H1 (cell line): ENCODE results near the gene FMN2. TPM values are rescaled to one million over a fixed set of nuclear protein-coding genes. Genes with fewer than 3 reads are reported as not detected.

Experiments
- CTCF ChIA-PET: fragments of 300-600 bp; sonication (Branson Sonifier 250); formaldehyde crosslinking; loops from one replicate; lab custom pipeline; 2021; ENCODE audit not compliant: partially characterized antibody; lab: Charles Lee
- POLR2A ChIA-PET: fragments of 300-600 bp; sonication (Branson Sonifier 250); formaldehyde crosslinking; loops from one replicate; lab custom pipeline; 2021; ENCODE audit warnings: inconsistent platforms; ENCODE audit not compliant: partially characterized antibody; lab: Charles Lee
- DNase-seq, 2 experiments: peaks; one replicate each; pipeline versions ENCODE4 v3.0.0 to v3.0.0-alpha.2; 2010 to 2022; ENCODE audit warnings: low spot score in 2 of 2, low read depth in 1 of 2, mixed read lengths in 1 of 2
- FAIRE-seq: peaks from 2 replicates; lab custom pipeline; 2011; peaks lifted over from hg19 to GRCh38; lab: Jason Lieb, UNC
- H2AFZ ChIP-seq: 2 replicates; pipeline ENCODE4 v1.8.1; 2012; ENCODE audit warnings: low read length, inconsistent platforms
- H2AK5ac ChIP-seq: 2 replicates; pipeline ENCODE4 v1.6.1; 2013; ENCODE audit warnings: low read depth, low read length
- H2BK120ac ChIP-seq: replicated peaks from 2 replicates; pipeline ENCODE3; 2013; ENCODE audit warnings: low read depth, low read length, inconsistent platforms
- H2BK12ac ChIP-seq: 2 replicates; pipeline ENCODE4 v1.6.1; 2013; ENCODE audit warnings: low read depth, low read length
- H2BK15ac ChIP-seq: 2 replicates; pipeline ENCODE4 v1.6.1; 2013; ENCODE audit warnings: low read length
- H2BK20ac ChIP-seq: 2 replicates; pipeline ENCODE4 v1.6.1; 2013; ENCODE audit warnings: low read length
- H2BK5ac ChIP-seq: 2 replicates; pipeline ENCODE4 v1.6.1; 2013; ENCODE audit warnings: low read depth, low read length
- H3K14ac ChIP-seq: 2 replicates; pipeline ENCODE4 v1.6.1; 2013; ENCODE audit warnings: inconsistent platforms; ENCODE audit not compliant: insufficient read length
- H3K18ac ChIP-seq: 2 replicates; pipeline ENCODE4 v1.6.1; 2013; ENCODE audit warnings: low read length; ENCODE audit errors: extremely low read depth
- H3K23ac ChIP-seq: 2 replicates; pipeline ENCODE4 v1.6.1; 2013; ENCODE audit warnings: inconsistent platforms; ENCODE audit not compliant: insufficient read length
- H3K23me2 ChIP-seq: 2 replicates; pipeline ENCODE4 v1.6.1; 2013; ENCODE audit warnings: low read depth, low read length
- H3K27ac ChIP-seq: 2 replicates; pipeline ENCODE4 v1.6.1; 2011; ENCODE audit warnings: low read depth, low read length, inconsistent platforms
- H3K27me3 ChIP-seq, 4 experiments: replicated peaks in 1 of 4; 1 replicate in 1 of 4; 2 replicates in 3 of 4; pipeline versions ENCODE4 v1.6.1 to v1.8.1; 2011 to 2013; ENCODE audit warnings: low read length in 3 of 4, mild to moderate bottlenecking in 3 of 4, inconsistent platforms in 2 of 4, mixed read lengths in 2 of 4, moderate library complexity in 1 of 4; ENCODE audit not compliant: control insufficient read depth in 3 of 4, insufficient read depth in 3 of 4; ENCODE audit errors: extremely low read depth in 1 of 4
- H3K36me3 ChIP-seq, 4 experiments: 2 replicates each; pipeline versions ENCODE4 v1.6.1 to v1.8.1; 2011 to 2013; ENCODE audit warnings: mild to moderate bottlenecking in 4 of 4, low read length in 3 of 4, moderate library complexity in 2 of 4, control low read depth in 1 of 4, inconsistent platforms in 1 of 4; ENCODE audit not compliant: insufficient read depth in 4 of 4, control insufficient read depth in 2 of 4
- H3K4ac ChIP-seq: replicated peaks from 2 replicates; pipeline ENCODE3; 2013; ENCODE audit warnings: low read length, low read depth, mixed read lengths, inconsistent platforms; ENCODE audit not compliant: insufficient read length
- H3K4me1 ChIP-seq, 4 experiments: replicated peaks in 1 of 4; 1 replicate in 1 of 4; 2 replicates in 3 of 4; pipeline versions ENCODE4 v1.6.1 to v1.8.1; 2011 to 2013; ENCODE audit warnings: low read length in 3 of 4, inconsistent platforms in 2 of 4, mixed read lengths in 1 of 4; ENCODE audit not compliant: insufficient read depth in 4 of 4, control insufficient read depth in 3 of 4
- H3K4me2 ChIP-seq, 2 experiments: 2 replicates each; pipeline versions ENCODE4 v1.6.1 to v1.8.1; 2011 to 2013; ENCODE audit warnings: low read depth in 2 of 2, low read length in 2 of 2, control low read depth in 1 of 2, inconsistent platforms in 1 of 2, mild to moderate bottlenecking in 1 of 2; ENCODE audit not compliant: insufficient read depth in 1 of 2
- H3K4me3 ChIP-seq, 4 experiments: fragments of 200-600, 300-600 bp in 1 of 4; sonication (generic), shearing (Covaris generic), sonication (Bioruptor Twin) in 1 of 4; 2 replicates each; pipeline versions ENCODE4 v1.5.1 to v1.8.1; 2011 to 2016; ENCODE audit warnings: low read length in 4 of 4, low read depth in 3 of 4, control low read depth in 2 of 4, inconsistent platforms in 2 of 4, mild to moderate bottlenecking in 2 of 4, mixed read lengths in 1 of 4, moderate library complexity in 1 of 4; ENCODE audit not compliant: insufficient read depth in 2 of 4; ENCODE audit errors: extremely low read depth in 1 of 4
- H3K56ac ChIP-seq: replicated peaks from 2 replicates; pipeline ENCODE3; 2013; ENCODE audit warnings: low read depth, mild to moderate bottlenecking, mixed read lengths, low read length, inconsistent platforms; ENCODE audit not compliant: insufficient read length
- H3K79me1 ChIP-seq: 2 replicates; pipeline ENCODE4 v1.6.1; 2013; ENCODE audit warnings: low read depth, low read length, control low read depth
- H3K79me2 ChIP-seq, 2 experiments: 2 replicates each; pipeline versions ENCODE4 v1.6.1 to v1.8.1; 2012 to 2013; ENCODE audit warnings: low read length in 2 of 2, mild to moderate bottlenecking in 2 of 2, inconsistent platforms in 1 of 2; ENCODE audit not compliant: insufficient read depth in 2 of 2, control insufficient read depth in 1 of 2
- H3K9ac ChIP-seq, 4 experiments: replicated peaks in 1 of 4; 1 replicate in 1 of 4; 2 replicates in 3 of 4; pipeline versions ENCODE4 v1.6.1 to v1.8.1; 2011 to 2013; ENCODE audit warnings: low read depth in 3 of 4, low read length in 3 of 4, control low read depth in 2 of 4, mild to moderate bottlenecking in 2 of 4, moderate library complexity in 2 of 4, inconsistent platforms in 1 of 4; ENCODE audit errors: extremely low read depth in 1 of 4
- H3K9me3 ChIP-seq, 2 experiments: 2 replicates each; pipeline versions ENCODE4 v1.6.1 to v1.8.1; 2012 to 2013; ENCODE audit warnings: mild to moderate bottlenecking in 2 of 2, moderate library complexity in 2 of 2, control low read depth in 1 of 2, inconsistent platforms in 1 of 2, low read depth in 1 of 2, low read length in 1 of 2, mixed read lengths in 1 of 2; ENCODE audit not compliant: insufficient read depth in 2 of 2
- H4K20me1 ChIP-seq, 2 experiments: replicated peaks in 1 of 2; 2 replicates each; pipeline versions ENCODE3 to v1.8.1; 2011 to 2013; ENCODE audit warnings: inconsistent platforms in 2 of 2, low read length in 2 of 2, mild to moderate bottlenecking in 1 of 2; ENCODE audit not compliant: insufficient read depth in 2 of 2, control insufficient read depth in 1 of 2
- H4K5ac ChIP-seq: 2 replicates; pipeline ENCODE4 v1.6.1; 2013; ENCODE audit warnings: low read length, low read depth, mixed read lengths, inconsistent platforms; ENCODE audit not compliant: insufficient read length
- H4K8ac ChIP-seq: 2 replicates; pipeline ENCODE4 v1.8.0; 2013; ENCODE audit warnings: mild to moderate bottlenecking, moderate library complexity, low read length, inconsistent platforms; ENCODE audit not compliant: insufficient read depth; ENCODE audit errors: extremely low read depth
- H4K91ac ChIP-seq: replicated peaks from 2 replicates; pipeline ENCODE3; 2013; ENCODE audit warnings: low read length, mixed read lengths, inconsistent platforms; ENCODE audit not compliant: insufficient read length
- ASH2L ChIP-seq: fragments of 200-600, 300-600 bp; sonication (generic); IDR thresholded peaks from one replicate; pipeline ENCODE4 v1.7.1; 2017; ENCODE audit warnings: low read length
- CBX5 ChIP-seq: fragments of 300-800, 300-1000 bp; sonication (generic); IDR thresholded peaks from 2 replicates; pipeline ENCODE4 v1.7.1; 2016; ENCODE audit warnings: antibody characterized with exemption, low read length, low read depth
- EP300 ChIP-seq, 2 experiments: IDR thresholded peaks; 1 replicate in 1 of 2; 2 replicates in 1 of 2; pipeline ENCODE4 v1.6.1; 2011 to 2012; ENCODE audit warnings: low read depth in 2 of 2, low read length in 2 of 2, mild to moderate bottlenecking in 2 of 2, borderline replicate concordance in 1 of 2, inconsistent platforms in 1 of 2, moderate library complexity in 1 of 2
- HDAC6 ChIP-seq: IDR thresholded peaks from one replicate; pipeline ENCODE4 v1.7.1; 2012; ENCODE audit warnings: low read depth, mild to moderate bottlenecking, inconsistent platforms, low read length, moderate library complexity
- NRF1 ChIP-seq: IDR thresholded peaks from 2 replicates; pipeline ENCODE4 v1.6.1; 2011; ENCODE audit warnings: mild to moderate bottlenecking, low read depth, low read length, improper control_type of control experiment
- RXRA ChIP-seq: IDR thresholded peaks from 2 replicates; pipeline ENCODE4 v1.6.1; 2011; ENCODE audit warnings: low read depth, mild to moderate bottlenecking, low read length, moderate library complexity; ENCODE audit not compliant: insufficient read depth
- SIRT6 ChIP-seq: IDR thresholded peaks from one replicate; pipeline ENCODE4 v1.7.1; 2012; ENCODE audit warnings: low read length, inconsistent platforms
- SP1 ChIP-seq: IDR thresholded peaks from 2 replicates; pipeline ENCODE4 v1.6.1; 2011; ENCODE audit warnings: low read depth, low read length
- SUZ12 ChIP-seq: fragments of 200-600 bp; sonication (generic); IDR thresholded peaks from 2 replicates; pipeline ENCODE4 v1.6.1; 2012; ENCODE audit warnings: mild to moderate bottlenecking, inconsistent platforms, low read length, moderate library complexity, mixed read lengths
- WGBS, 2 experiments: shearing (Covaris generic) in 1 of 2; methylation state at CpG; one replicate each; pipeline versions ENCODE4 v1.1.6 to v1.1.7; 2013 to 2015; ENCODE audit warnings: low lambda C conversion rate in 2 of 2, mixed read lengths in 2 of 2, inconsistent platforms in 1 of 2, low coverage in 1 of 2, missing lambda C conversion rate in 1 of 2; ENCODE audit not compliant: insufficient replicate concordance in 2 of 2, insufficient coverage in 1 of 2, insufficient read length in 1 of 2; ENCODE audit errors: extremely low coverage in 1 of 2, missing lambda C conversion rate in 1 of 2; 5-methylcytosine and 5-hydroxymethylcytosine counted together
- polyA plus RNA-seq, 7 experiments: library from polyadenylated mRNA; depleted of rRNA in 3 of 7; stranded (reverse) in 5 of 7; unstranded in 2 of 7; fragments of >200 nt in 5 of 7; fragments of 200-250 nt in 2 of 7; gene quantifications; 1 replicate in 5 of 7; 2 replicates in 1 of 7; 4 replicates in 1 of 7; pipeline versions ENCODE4 v1.2.1 to v1.2.3, GENCODE V29; 2011 to 2013; ENCODE audit warnings: missing spikeins in 2 of 7, mixed read lengths in 2 of 7
- total RNA-seq: library from RNA; stranded (reverse); fragmentation: NEBNext Ultra II Directional; extraction: Animal tissue kit (Norgen Biotek cat#: 25700); gene quantifications from 2 replicates; pipeline ENCODE4 v1.2.1, GENCODE V29; 2021
- TF ChIP-seq, protein P1 (sequence below): IDR thresholded peaks from 2 replicates; pipeline ENCODE4 v1.6.1; 2012; ENCODE audit warnings: low read length, inconsistent platforms

FMN2 gene
- total and polyA plus RNA-seq, 2 of the 8 experiments (the other 6 are each of a cell fraction or from before 2014, with no cell fraction given): 0.83 to 2.0 TPM

GRCh38 chr1:240414237-240414636, 322.6 kb downstream of the FMN2 start:
- Histone ChIP-seq H3K9me3 (no peaks in the 10 kb centered on the region), H3K56ac (no peak overlapping the region), H4K91ac (no peak overlapping the region), H4K20me1 (no peaks in the 10 kb centered on the region), H2BK12ac (no peak overlapping the region), H3K79me2 (no peaks in the 10 kb centered on the region), H2BK5ac (no peak overlapping the region), H3K4me2 (no peak overlapping the region)
- TF ChIP-seq ASH2L (no peak), EP300 (IDR thresholded peaks at IDR 0.05; ENCODE audit: borderline replicate concordance in 1 of 2, low read depth in 2 of 2, low read length in 2 of 2) (no peak), HDAC6 (no peak), NRF1 (no peak), RXRA (no peak), SP1 (no peak), SUZ12 (no peak), SIRT6 (no peak), CBX5 (no peak)
- TF ChIP-seq, protein P1, sequence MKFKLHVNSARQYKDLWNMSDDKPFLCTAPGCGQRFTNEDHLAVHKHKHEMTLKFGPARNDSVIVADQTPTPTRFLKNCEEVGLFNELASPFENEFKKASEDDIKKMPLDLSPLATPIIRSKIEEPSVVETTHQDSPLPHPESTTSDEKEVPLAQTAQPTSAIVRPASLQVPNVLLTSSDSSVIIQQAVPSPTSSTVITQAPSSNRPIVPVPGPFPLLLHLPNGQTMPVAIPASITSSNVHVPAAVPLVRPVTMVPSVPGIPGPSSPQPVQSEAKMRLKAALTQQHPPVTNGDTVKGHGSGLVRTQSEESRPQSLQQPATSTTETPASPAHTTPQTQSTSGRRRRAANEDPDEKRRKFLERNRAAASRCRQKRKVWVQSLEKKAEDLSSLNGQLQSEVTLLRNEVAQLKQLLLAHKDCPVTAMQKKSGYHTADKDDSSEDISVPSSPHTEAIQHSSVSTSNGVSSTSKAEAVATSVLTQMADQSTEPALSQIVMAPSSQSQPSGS: no peak
- TF ChIP-seq, all 59 proteins: peak for 0
- FAIRE-seq (no peak), DNase-seq (no peak)
- Histone ChIP-seq H3K14ac (no peak overlapping the region), H3K4me3 (no peak overlapping the region), H4K8ac (no peak overlapping the region), H3K36me3 (no peaks in the 10 kb centered on the region), H2BK15ac (no peak overlapping the region), H3K18ac (no peak overlapping the region), H3K27ac (no peak overlapping the region), H3K4ac (no peak overlapping the region), H4K5ac (no peak overlapping the region), H3K23me2 (no peaks in the 10 kb centered on the region; the same call in 1 of the 2 replicates), H2AK5ac (no peak overlapping the region), H3K23ac (no peak overlapping the region), H2BK20ac (no peak overlapping the region), H3K27me3 (no peaks in the 10 kb centered on the region), H3K79me1 (no peaks in the 10 kb centered on the region), H3K9ac (no peak overlapping the region), H3K4me1 (no peaks in the 10 kb centered on the region), H2AFZ (no peak overlapping the region), H2BK120ac (no peak overlapping the region)
- ChIA-PET POLR2A (no interaction called here), CTCF (no interaction called here)
- WGBS, 2 experiments: 97% methylated on average over 6 of the region's 6 CpGs; no CpG with 5 or more reads in 1 of the 2 experiments
